Lower lobe of right lung (tissue), 2 donors: ENCODE results near the gene LDB2. TPM values are rescaled to one million over a fixed set of nuclear protein-coding genes. Genes with fewer than 3 reads are reported as not detected.

Experiments used
- ATAC-seq, 2 donors: fragments of 200-7000 bp; cut with Tn5 transposase; one replicate each; pipeline ENCODE4 v1.9.1; 2020 to 2022; ENCODE audit warnings: mild to moderate bottlenecking in 2 of 2, moderate library complexity in 2 of 2
- DNase-seq: peaks from one replicate; pipeline ENCODE4 v3.0.0-alpha.2; 2020
- H3K27ac ChIP-seq: fragments of 200-600 bp; one replicate; pipeline ENCODE4 v1.8.0; 2022
- H3K27me3 ChIP-seq: fragments of 200-600 bp; one replicate; pipeline ENCODE4 v1.8.0; 2022; ENCODE audit warnings: low read depth
- H3K36me3 ChIP-seq: fragments of 200-600 bp; one replicate; pipeline ENCODE4 v1.8.0; 2022; ENCODE audit warnings: mild to moderate bottlenecking
- H3K4me1 ChIP-seq: fragments of 200-600 bp; one replicate; pipeline ENCODE4 v1.8.0; 2022
- H3K4me3 ChIP-seq: fragments of 200-600 bp; one replicate; pipeline ENCODE4 v1.8.0; 2022; ENCODE audit warnings: mild to moderate bottlenecking
- H3K9me3 ChIP-seq: fragments of 200-600 bp; one replicate; pipeline ENCODE4 v1.8.0; 2022
- CTCF ChIP-seq: fragments of 200-600 bp; IDR thresholded peaks from one replicate; pipeline ENCODE4 v1.8.0; 2022; ENCODE audit warnings: antibody characterized with exemption, mild to moderate bottlenecking
- intact Hi-C: fragments of 100-400 bp; cut with DNase I; formaldehyde crosslinking; loops from one replicate; pipeline ENCODE4 v1.11.0; 2022
- long read RNA-seq: library from polyadenylated mRNA; unstranded; transcript quantifications from one replicate; pipeline ENCODE4 v2.0.0, GENCODE V29; 2021
- total RNA-seq: library from RNA; stranded (reverse); fragmentation: NEBNext Ultra II Directional; extraction: Animal tissue kit (Norgen Biotek cat#: 25700); gene quantifications from one replicate; pipeline ENCODE4 v1.2.1, GENCODE V29; 2021
- donor health status: DM: no; HTN: yes; CAD: no; lungs with severe emphysema.

The LDB2 gene
- 113 TPM for total RNA-seq
- long read RNA-seq, transcript LDB2-201 (8 exons, 2,548 nt) = major isoform, 15 of 98 reads
- long read RNA-seq, transcript LDB2-202 (9 exons, 2,476 nt) = minor isoform, 6 of 98 reads
- long read RNA-seq, transcript LDB2-216 (8 exons, 2,295 nt) = minor isoform, 7 of 98 reads
- long read RNA-seq, partial matches to known transcripts = 11 of 98 reads
- long read RNA-seq, other reads (novel, unspliced or antisense) = 58 of 98 reads

- ATAC-seq (peak; percentile 71 to 74), DNase-seq (peak; percentile 48)
- TF ChIP-seq CTCF = no peak
Measured at GRCh38 chr4:16897991-16898827, at the start of gene LDB2. Gene LDB2, minus strand, starts transcription at chr4:16898645.

GRCh38 chr4:16942491-16942890 lies 44.0 kb upstream of the LDB2 start:
- no peaks in the 10 kb centered on the region for H3K27me3 ChIP-seq
- H3K4me3 ChIP-seq = no peak overlapping the region
- H3K27ac ChIP-seq = no peak overlapping the region
- no peak for ATAC-seq
- no peak for TF ChIP-seq CTCF
- no peaks in the 10 kb centered on the region for H3K36me3 ChIP-seq
- H3K4me1 ChIP-seq = no peaks in the 10 kb centered on the region
- no peaks in the 10 kb centered on the region for H3K9me3 ChIP-seq
- intact Hi-C loops = no loop called here
- DNase-seq = no peak

More at GRCh38 chr4:16897991-16898827, at the start of gene LDB2:
- Histone ChIP-seq H3K9me3 (no peaks in the 10 kb centered on the region), H3K27ac (peak within 1 kb of the TSS; percentile 73), H3K36me3 (no peaks in the 10 kb centered on the region), H3K27me3 (no peaks in the 10 kb centered on the region), H3K4me3 (peak within 1 kb of the TSS; percentile 58), H3K4me1 (peaks cover 6% of the 10 kb centered on the region)
- intact Hi-C loops = no loop called here

- Histone ChIP-seq H3K27me3 (no peaks in the 10 kb centered on the region), H3K4me3 (no peak overlapping the region), H3K27ac (no peak overlapping the region), H3K36me3 (no peaks in the 10 kb centered on the region), H3K9me3 (no peaks in the 10 kb centered on the region), H3K4me1 (no peaks in the 10 kb centered on the region)
- TF ChIP-seq CTCF = no peak
- DNase-seq (no peak), ATAC-seq (no peak)
- intact Hi-C loops = no loop called here
Measured at GRCh38 chr4:16939178-16939577, 40.7 kb upstream of the LDB2 start.

- Histone ChIP-seq H3K36me3 (no peaks in the 10 kb centered on the region), H3K27me3 (no peaks in the 10 kb centered on the region), H3K4me1 (no peaks in the 10 kb centered on the region), H3K9me3 (no peaks in the 10 kb centered on the region), H3K27ac (no peak overlapping the region), H3K4me3 (no peak overlapping the region)
- TF ChIP-seq CTCF = no peak
- DNase-seq (no peak), ATAC-seq (no peak)
- intact Hi-C loops = no loop called here
Measured at GRCh38 chr4:16938512-16939040, 40.1 kb upstream of the LDB2 start.

GRCh38 chr4:16931339-16932305 lies 33.2 kb upstream of the LDB2 start:
- intact Hi-C loops = no loop called here
- Histone ChIP-seq H3K9me3 (no peaks in the 10 kb centered on the region), H3K27me3 (no peaks in the 10 kb centered on the region), H3K27ac (no peak overlapping the region), H3K36me3 (no peaks in the 10 kb centered on the region), H3K4me3 (no peak overlapping the region), H3K4me1 (no peaks in the 10 kb centered on the region)
- DNase-seq = no peak
- no peak for TF ChIP-seq CTCF
- ATAC-seq = no peak
